Lung (tissue), 12 donors: ENCODE data around the gene CLDN7. TPM values are rescaled to one million over a fixed set of nuclear protein-coding genes. Genes with fewer than 3 reads are reported as not detected.

Source experiments
- ATAC-seq: fragments of 200-7000 bp; cut with Tn5 transposase; one replicate; pipeline ENCODE4 v1.9.1; 2020; ENCODE audit warnings: moderate number of reproducible peaks; ENCODE audit not compliant: insufficient read depth, low FRiP score
- DNase-seq, 3 donors: peaks; one replicate each; pipeline ENCODE4 v3.0.0-alpha.2; 2013 to 2017
- H3K27ac ChIP-seq, 2 donors: one replicate each; pipeline ENCODE4 v1.5.1; 2013; ENCODE audit warnings: mild to moderate bottlenecking in 2 of 2, moderate library complexity in 2 of 2, control low read depth in 1 of 2, inconsistent platforms in 1 of 2, low read depth in 1 of 2, low read length in 1 of 2
- H3K27me3 ChIP-seq, 3 donors: one replicate each; pipeline ENCODE4 v1.5.1; 2013; ENCODE audit warnings: low read length in 2 of 3; ENCODE audit not compliant: control insufficient read depth in 3 of 3, insufficient read depth in 3 of 3
- H3K36me3 ChIP-seq, 4 donors: one replicate each; pipeline ENCODE4 v1.5.1; 2013; ENCODE audit warnings: low read length in 4 of 4, mild to moderate bottlenecking in 1 of 4, moderate library complexity in 1 of 4; ENCODE audit not compliant: control insufficient read depth in 4 of 4, insufficient read depth in 4 of 4
- H3K4me1 ChIP-seq, 5 donors: one replicate each; pipeline ENCODE4 v1.5.1; 2013; ENCODE audit warnings: low read length in 5 of 5, mild to moderate bottlenecking in 2 of 5, moderate library complexity in 1 of 5; ENCODE audit not compliant: control insufficient read depth in 5 of 5, insufficient read depth in 5 of 5
- H3K4me3 ChIP-seq: one replicate; pipeline ENCODE4 v1.5.1; 2013; ENCODE audit warnings: mild to moderate bottlenecking, control low read depth, moderate library complexity
- H3K9ac ChIP-seq, 2 donors: one replicate each; pipeline ENCODE4 v1.5.1; 2013; ENCODE audit warnings: low read length in 2 of 2, control low read depth in 1 of 2; ENCODE audit not compliant: insufficient read depth in 1 of 2
- H3K9me3 ChIP-seq, 4 donors: one replicate each; pipeline ENCODE4 v1.5.1; 2013; ENCODE audit warnings: low read length in 3 of 4, mild to moderate bottlenecking in 1 of 4, moderate library complexity in 1 of 4; ENCODE audit not compliant: control insufficient read depth in 4 of 4, insufficient read depth in 3 of 4
- WGBS, 2 donors: extraction: QIAGEN DNeasy Blood & Tissue Kit; methylation state at CpG; one replicate each; pipeline ENCODE4 v1.1.7; 2013; 5-methylcytosine and 5-hydroxymethylcytosine counted together
- polyA plus RNA-seq, 2 donors: library from polyadenylated mRNA; stranded (reverse); fragments of 200-250 nt; gene quantifications; one replicate each; pipeline ENCODE4 v1.2.1, GENCODE V29; 2013
- total RNA-seq, 2 donors: library from RNA; depleted of rRNA in 1 of 2; stranded (reverse); fragments of >200 nt in 1 of 2; gene quantifications; one replicate each; pipeline ENCODE4 v1.2.1, GENCODE V29; 2014 to 2021
- TF ChIP-seq, protein P1 (sequence below): IDR thresholded peaks from 2 replicates; pipeline ENCODE4 v1.5.1; 2012; ENCODE audit warnings: mild to moderate bottlenecking; ENCODE audit errors: control extremely low read depth, extremely low read depth
- donor health status: control.
- donor health status: control.
- donor health status: Bipolar disorder and iron deficiency.
- donor health status: healthy.
- donor health status: DM: yes; HTN: yes; CAD: no.

CLDN7 gene
- total and polyA plus RNA-seq, 4 donors: 117 to 199 (median 145) TPM

DNA sequence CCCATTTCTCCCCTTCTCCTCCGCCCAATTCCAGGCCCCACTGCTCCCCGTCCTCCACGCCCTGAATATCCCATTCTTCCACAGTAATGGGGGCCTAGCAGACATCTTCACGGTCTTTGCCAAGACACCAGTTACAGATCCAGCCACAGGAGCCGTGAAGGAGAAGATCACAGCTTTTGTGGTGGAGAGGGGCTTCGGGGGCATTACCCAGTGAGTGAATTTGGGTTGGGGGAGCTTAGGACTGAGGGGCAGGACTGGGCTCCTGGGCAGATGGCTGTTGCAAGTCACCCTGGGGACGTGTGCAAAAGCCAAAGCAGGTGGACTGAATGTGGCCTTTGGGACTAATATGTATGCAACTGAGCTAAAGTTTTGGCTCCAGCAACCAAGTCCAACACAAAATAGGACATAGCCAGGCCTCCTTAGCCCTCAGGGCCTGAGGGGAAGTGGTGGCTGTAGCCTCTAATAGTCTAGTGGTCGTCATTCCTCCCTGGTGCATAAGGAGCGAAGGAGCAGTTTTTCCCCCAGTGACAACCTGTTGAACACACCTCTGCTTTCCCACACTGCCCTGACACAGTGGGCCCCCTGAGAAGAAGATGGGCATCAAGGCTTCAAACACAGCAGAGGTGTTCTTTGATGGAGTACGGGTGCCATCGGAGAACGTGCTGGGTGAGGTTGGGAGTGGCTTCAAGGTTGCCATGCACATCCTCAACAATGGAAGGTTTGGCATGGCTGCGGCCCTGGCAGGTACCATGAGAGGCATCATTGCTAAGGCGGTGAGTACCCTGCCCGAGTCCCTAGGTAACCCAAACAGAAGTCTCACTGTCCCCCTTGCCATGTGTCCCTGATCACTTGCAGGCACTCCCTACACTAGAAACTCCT lies 39.9 kb downstream of the CLDN7 start:
- TF ChIP-seq, protein P1, sequence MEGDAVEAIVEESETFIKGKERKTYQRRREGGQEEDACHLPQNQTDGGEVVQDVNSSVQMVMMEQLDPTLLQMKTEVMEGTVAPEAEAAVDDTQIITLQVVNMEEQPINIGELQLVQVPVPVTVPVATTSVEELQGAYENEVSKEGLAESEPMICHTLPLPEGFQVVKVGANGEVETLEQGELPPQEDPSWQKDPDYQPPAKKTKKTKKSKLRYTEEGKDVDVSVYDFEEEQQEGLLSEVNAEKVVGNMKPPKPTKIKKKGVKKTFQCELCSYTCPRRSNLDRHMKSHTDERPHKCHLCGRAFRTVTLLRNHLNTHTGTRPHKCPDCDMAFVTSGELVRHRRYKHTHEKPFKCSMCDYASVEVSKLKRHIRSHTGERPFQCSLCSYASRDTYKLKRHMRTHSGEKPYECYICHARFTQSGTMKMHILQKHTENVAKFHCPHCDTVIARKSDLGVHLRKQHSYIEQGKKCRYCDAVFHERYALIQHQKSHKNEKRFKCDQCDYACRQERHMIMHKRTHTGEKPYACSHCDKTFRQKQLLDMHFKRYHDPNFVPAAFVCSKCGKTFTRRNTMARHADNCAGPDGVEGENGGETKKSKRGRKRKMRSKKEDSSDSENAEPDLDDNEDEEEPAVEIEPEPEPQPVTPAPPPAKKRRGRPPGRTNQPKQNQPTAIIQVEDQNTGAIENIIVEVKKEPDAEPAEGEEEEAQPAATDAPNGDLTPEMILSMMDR: no peak
- H3K27ac ChIP-seq: peak overlapping the region in 1 of 2 donors; percentile 3
- peaks cover 5 to 55% (median 25%) of the 10 kb centered on the region in 4 donors for H3K36me3 ChIP-seq

DNA sequence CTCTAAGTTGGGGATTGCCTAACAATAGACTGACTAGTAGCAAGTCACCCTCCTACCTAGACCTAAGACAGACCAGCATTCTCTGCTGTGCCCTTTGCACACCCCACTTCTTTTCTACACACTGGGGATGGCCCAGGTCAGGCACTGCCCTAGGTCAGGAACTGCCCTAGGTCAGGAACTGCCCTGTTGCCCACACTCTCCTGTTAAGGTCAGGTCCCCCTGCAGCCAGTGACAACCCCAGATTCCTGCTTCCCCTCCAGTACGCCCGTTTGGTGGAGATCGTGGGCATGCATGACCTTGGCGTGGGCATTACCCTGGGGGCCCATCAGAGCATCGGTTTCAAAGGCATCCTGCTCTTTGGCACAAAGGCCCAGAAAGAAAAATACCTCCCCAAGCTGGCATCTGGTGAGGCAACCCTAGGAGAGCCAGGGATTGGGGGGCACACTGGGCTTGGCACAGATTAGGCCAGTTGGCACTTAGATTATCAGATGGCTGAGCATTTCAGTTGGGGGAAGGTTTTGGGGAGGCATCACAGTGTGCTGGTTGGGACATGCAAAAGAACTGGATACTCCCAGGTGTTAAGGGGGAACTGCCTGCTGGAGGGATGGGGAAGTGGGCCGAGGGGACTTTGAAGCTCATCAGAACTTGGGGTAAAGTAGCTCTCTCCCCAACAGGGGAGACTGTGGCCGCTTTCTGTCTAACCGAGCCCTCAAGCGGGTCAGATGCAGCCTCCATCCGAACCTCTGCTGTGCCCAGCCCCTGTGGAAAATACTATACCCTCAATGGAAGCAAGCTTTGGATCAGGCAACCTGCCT lies 40.8 kb downstream of the CLDN7 start:
- Histone ChIP-seq H3K9me3 (no peaks in the 10 kb centered on the region), H3K27ac (peak overlapping the region in 1 of 2 donors; percentile 96), H3K4me3 (no peak overlapping the region), H3K36me3 (peaks cover 5 to 47% (median 19%) of the 10 kb centered on the region in 4 donors), H3K9ac (no peak overlapping the region), H3K4me1 (peaks cover 6 to 36% (median 16%) of the 10 kb centered on the region in 5 donors), H3K27me3 (no peaks in the 10 kb centered on the region)
- 72 to 78% methylated on average over 10 of the region's 10 CpGs for WGBS, 2 donors
- DNase-seq (no peak), ATAC-seq (no peak)
- TF ChIP-seq, protein P1: no peak

More for the DNA sequence above, 39.9 kb downstream of the CLDN7 start:
- Histone ChIP-seq H3K27me3 (no peaks in the 10 kb centered on the region), H3K4me3 (no peak overlapping the region), H3K4me1 (peaks cover 6 to 32% (median 16%) of the 10 kb centered on the region in 5 donors), H3K9me3 (no peaks in the 10 kb centered on the region), H3K9ac (no peak overlapping the region)
- ATAC-seq: no peak
- 87 to 91% methylated on average over 15 of the region's 15 CpGs for WGBS, 2 donors
- no peak for DNase-seq

DNA sequence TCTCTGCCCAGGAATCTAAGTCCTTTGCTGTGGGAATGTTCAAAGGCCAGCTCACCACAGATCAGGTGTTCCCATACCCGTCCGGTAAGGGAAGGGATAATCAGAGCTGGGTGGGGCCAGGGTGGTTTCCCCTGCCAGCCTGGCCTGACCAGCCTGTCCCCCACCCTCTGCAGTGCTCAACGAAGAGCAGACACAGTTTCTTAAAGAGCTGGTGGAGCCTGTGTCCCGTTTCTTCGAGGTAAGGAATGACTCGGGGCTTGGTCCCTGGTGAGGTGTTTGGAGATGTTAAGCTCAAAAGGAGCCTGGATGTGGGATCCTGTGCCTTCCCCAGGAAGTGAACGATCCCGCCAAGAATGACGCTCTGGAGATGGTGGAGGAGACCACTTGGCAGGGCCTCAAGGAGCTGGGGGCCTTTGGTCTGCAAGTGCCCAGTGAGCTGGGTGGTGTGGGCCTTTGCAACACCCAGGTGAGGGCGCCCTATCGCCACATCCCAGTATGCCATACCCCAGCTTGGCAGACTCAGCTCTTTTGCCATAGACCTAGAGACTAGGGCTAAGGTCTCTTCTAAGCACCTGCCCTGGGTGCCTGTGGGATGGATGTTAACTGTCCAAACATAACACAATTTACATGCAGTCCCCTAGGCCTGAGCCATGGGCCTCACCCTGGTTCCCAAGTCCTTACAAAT lies 41.5 kb downstream of the CLDN7 start:
- Histone ChIP-seq H3K27me3 (no peaks in the 10 kb centered on the region), H3K4me3 (peak overlapping the region; percentile 83), H3K27ac (peak overlapping the region; percentile 96 to 98), H3K9me3 (no peaks in the 10 kb centered on the region), H3K36me3 (peaks cover 5 to 39% (median 15%) of the 10 kb centered on the region in 4 donors), H3K9ac (peak overlapping the region; percentile 63 to 80), H3K4me1 (peaks cover 6 to 43% (median 20%) of the 10 kb centered on the region in 5 donors)
- TF ChIP-seq, protein P1: no peak
- DNase-seq (peak; percentile 42 to 54 (median 52)), ATAC-seq (no peak)
- 19 to 26% methylated on average over 11 of the region's 11 CpGs for WGBS, 2 donors
